H1 (cell line): Measurements from ENCODE around the gene NFATC1. TPM values are rescaled to one million over a fixed set of nuclear protein-coding genes. Genes with fewer than 3 reads are reported as not detected.

ENCODE experiments used
- BRCA1 ChIP-seq: IDR thresholded peaks from 2 replicates; pipeline ENCODE4 v1.6.1; 2012; ENCODE audit warnings: low read depth, low read length, improper control_type of control experiment
- CBX8 ChIP-seq: fragments of 300-800, 300-1000 bp; sonication (generic); IDR thresholded peaks from 2 replicates; pipeline ENCODE4 v1.7.1; 2016; ENCODE audit warnings: low read depth, low read length, borderline replicate concordance
- CTCF ChIP-seq, 3 experiments: IDR thresholded peaks; 1 replicate in 2 of 3; 2 replicates in 1 of 3; pipeline versions ENCODE4 v1.5.1 to v1.6.1; 2011; ENCODE audit warnings: low read length in 3 of 3, mild to moderate bottlenecking in 3 of 3, inconsistent platforms in 2 of 3, low read depth in 1 of 3, moderate library complexity in 1 of 3; ENCODE audit not compliant: insufficient read depth in 1 of 3; ENCODE audit errors: control extremely low read depth in 1 of 3
- GTF2F1 ChIP-seq: IDR thresholded peaks from 2 replicates; pipeline ENCODE4 v1.6.1; 2012; ENCODE audit warnings: low read depth, low read length, improper control_type of control experiment, borderline replicate concordance
- JUN ChIP-seq: IDR thresholded peaks from 2 replicates; pipeline ENCODE4 v1.6.1; 2011; ENCODE audit warnings: low read depth, mild to moderate bottlenecking, improper control_type of control experiment, low read length
- TBP ChIP-seq: IDR thresholded peaks from 2 replicates; pipeline ENCODE4 v1.6.1; 2011; ENCODE audit warnings: low read depth, low read length, improper control_type of control experiment
- polyA plus RNA-seq, 7 experiments: library from polyadenylated mRNA; depleted of rRNA in 3 of 7; stranded (reverse) in 5 of 7; unstranded in 2 of 7; fragments of >200 nt in 5 of 7; fragments of 200-250 nt in 2 of 7; gene quantifications; 1 replicate in 5 of 7; 2 replicates in 1 of 7; 4 replicates in 1 of 7; pipeline versions ENCODE4 v1.2.1 to v1.2.3, GENCODE V29; 2011 to 2013; ENCODE audit warnings: missing spikeins in 2 of 7, mixed read lengths in 2 of 7
- total RNA-seq: library from RNA; stranded (reverse); fragmentation: NEBNext Ultra II Directional; extraction: Animal tissue kit (Norgen Biotek cat#: 25700); gene quantifications from 2 replicates; pipeline ENCODE4 v1.2.1, GENCODE V29; 2021

NFATC1 gene
- total and polyA plus RNA-seq, 2 of the 8 experiments (the other 6 are each of a cell fraction or from before 2014, with no cell fraction given) = 2.0 to 6.6 TPM

GRCh38 chr18:79491081-79491551 lies 95.4 kb downstream of the NFATC1 start (continued):
- no peak for TF ChIP-seq CTCF (IDR thresholded peaks at IDR 0.05; ENCODE audit: control extremely low read depth in 1 of 3, insufficient read depth in 1 of 3, low read depth in 1 of 3, low read length in 3 of 3)
- TF ChIP-seq JUN = no peak
- TF ChIP-seq BRCA1 = no peak
- TF ChIP-seq CBX8 = no peak
- TF ChIP-seq GTF2F1 = no peak
- TF ChIP-seq TBP = no peak
